Liver (tissue), 9 donors: ENCODE data around the gene SLC37A2. TPM values are rescaled to one million over a fixed set of nuclear protein-coding genes. Genes with fewer than 3 reads are reported as not detected.

Experiments used
- DNase-seq: peaks from one replicate; pipeline ENCODE4 v3.0.0-alpha.2; 2017; ENCODE audit warnings: low spot score
- H3K27ac ChIP-seq, 2 donors: one replicate each; pipeline ENCODE4 v1.7.0; 2013; ENCODE audit warnings: inconsistent platforms in 2 of 2, low read length in 2 of 2, control low read depth in 1 of 2, low read depth in 1 of 2, mild to moderate bottlenecking in 1 of 2
- H3K27me3 ChIP-seq, 4 donors: one replicate each; pipeline versions ENCODE4 v1.6.1 to v1.7.0; 2013; ENCODE audit warnings: low read length in 3 of 4, inconsistent platforms in 1 of 4, mild to moderate bottlenecking in 1 of 4, moderate library complexity in 1 of 4; ENCODE audit not compliant: control insufficient read depth in 4 of 4, insufficient read depth in 4 of 4
- H3K36me3 ChIP-seq, 4 donors: one replicate each; pipeline versions ENCODE4 v1.6.1 to v1.7.0; 2013; ENCODE audit warnings: low read length in 3 of 4, mild to moderate bottlenecking in 3 of 4, low read depth in 1 of 4, moderate library complexity in 1 of 4; ENCODE audit not compliant: control insufficient read depth in 4 of 4, insufficient read depth in 3 of 4
- H3K4me1 ChIP-seq, 4 donors: one replicate each; pipeline versions ENCODE4 v1.6.1 to v1.7.0; 2013; ENCODE audit warnings: low read length in 3 of 4, mild to moderate bottlenecking in 3 of 4, moderate library complexity in 1 of 4; ENCODE audit not compliant: control insufficient read depth in 4 of 4, insufficient read depth in 4 of 4
- H3K4me3 ChIP-seq, 3 donors: one replicate each; pipeline versions ENCODE4 v1.6.1 to v1.7.0; 2013; ENCODE audit warnings: low read length in 3 of 3, control low read depth in 1 of 3, low read depth in 1 of 3, mild to moderate bottlenecking in 1 of 3
- H3K9ac ChIP-seq, 2 donors: one replicate each; pipeline ENCODE4 v1.7.0; 2013; ENCODE audit warnings: low read length in 2 of 2, mild to moderate bottlenecking in 2 of 2, moderate library complexity in 2 of 2, control low read depth in 1 of 2, low read depth in 1 of 2
- H3K9me3 ChIP-seq, 4 donors: one replicate each; pipeline versions ENCODE4 v1.6.1 to v1.7.0; 2013; ENCODE audit warnings: low read length in 3 of 4; ENCODE audit not compliant: control insufficient read depth in 4 of 4
- EGR1 ChIP-seq, 2 donors: IDR thresholded peaks; 2 replicates each; pipeline ENCODE4 v1.6.1; 2016 to 2018; ENCODE audit warnings: antibody characterized with exemption in 2 of 2, low read depth in 2 of 2
- FOXA1 ChIP-seq: IDR thresholded peaks from 2 replicates; pipeline ENCODE4 v1.6.1; 2016; ENCODE audit warnings: antibody characterized with exemption
- FOXA2 ChIP-seq: IDR thresholded peaks from 2 replicates; pipeline ENCODE4 v1.6.1; 2016; ENCODE audit warnings: antibody characterized with exemption
- GABPA ChIP-seq, 2 donors: IDR thresholded peaks in 1 of 2; conservative IDR thresholded peaks in 1 of 2; 2 replicates each; pipeline ENCODE4 v1.6.1; 2016; ENCODE audit warnings: antibody characterized with exemption in 2 of 2, mild to moderate bottlenecking in 1 of 2, moderate library complexity in 1 of 2
- HNF4A ChIP-seq, 2 donors: conservative IDR thresholded peaks; 2 replicates each; pipeline ENCODE4 v1.6.1; 2016; ENCODE audit warnings: antibody characterized with exemption in 2 of 2, mild to moderate bottlenecking in 2 of 2
- HNF4G ChIP-seq: IDR thresholded peaks from 2 replicates; pipeline ENCODE4 v1.6.1; 2016; ENCODE audit warnings: antibody characterized with exemption
- JUND ChIP-seq, 2 donors: IDR thresholded peaks; 2 replicates each; pipeline ENCODE4 v1.6.1; 2016; ENCODE audit warnings: antibody characterized with exemption in 2 of 2
- NR2F2 ChIP-seq: IDR thresholded peaks from 2 replicates; pipeline ENCODE4 v1.6.1; 2016; ENCODE audit warnings: antibody characterized with exemption
- RAD21 ChIP-seq, 2 donors: IDR thresholded peaks; 2 replicates each; pipeline ENCODE4 v1.6.1; 2016; ENCODE audit warnings: antibody characterized with exemption in 2 of 2, mild to moderate bottlenecking in 2 of 2
- RXRA ChIP-seq, 2 donors: IDR thresholded peaks; 2 replicates each; pipeline ENCODE4 v1.6.1; 2017 to 2018; ENCODE audit warnings: antibody characterized with exemption in 2 of 2, mild to moderate bottlenecking in 1 of 2
- SP1 ChIP-seq: IDR thresholded peaks from 2 replicates; pipeline ENCODE4 v1.6.1; 2018; ENCODE audit warnings: antibody characterized with exemption, mild to moderate bottlenecking
- TAF1 ChIP-seq: conservative IDR thresholded peaks from 2 replicates; pipeline ENCODE4 v1.6.1; 2016; ENCODE audit warnings: antibody characterized with exemption, mild to moderate bottlenecking
- YY1 ChIP-seq: IDR thresholded peaks from 2 replicates; pipeline ENCODE4 v1.6.1; 2016; ENCODE audit warnings: antibody characterized with exemption, mild to moderate bottlenecking
- WGBS: extraction: QIAGEN DNeasy Blood & Tissue Kit; methylation state at CpG from one replicate; pipeline ENCODE4 v1.1.7; 2013; 5-methylcytosine and 5-hydroxymethylcytosine counted together
- polyA plus RNA-seq, 2 donors: library from polyadenylated mRNA; stranded (reverse) in 1 of 2; unstranded in 1 of 2; fragments of 200-250 nt in 1 of 2; fragments of >200 nt in 1 of 2; fragmentation: Nextera tagmentation in 1 of 2; extraction: Ambion mirVana in 1 of 2; gene quantifications; one replicate each; pipeline versions ENCODE4 v1.2.1 to v1.2.3, GENCODE V29; 2013 to 2015
- total RNA-seq, 2 donors: library from RNA; depleted of rRNA; stranded (reverse); fragments of >200 nt; gene quantifications; one replicate each; pipeline ENCODE4 v1.2.3, GENCODE V29; 2014
- TF ChIP-seq, protein P1 (sequence below): IDR thresholded peaks from 2 replicates; pipeline ENCODE4 v1.6.1; 2016; ENCODE audit warnings: antibody characterized with exemption
- TF ChIP-seq, protein P2 (sequence below): IDR thresholded peaks from 2 replicates; pipeline ENCODE4 v1.6.1; 2016; ENCODE audit warnings: antibody characterized with exemption
- TF ChIP-seq, protein P3 (sequence below): IDR thresholded peaks from 2 replicates; pipeline ENCODE4 v1.6.1; 2016; ENCODE audit warnings: antibody characterized with exemption
- TF ChIP-seq, protein P4 (sequence below): IDR thresholded peaks from 2 replicates; pipeline ENCODE4 v1.6.1; 2016; ENCODE audit warnings: antibody characterized with exemption, mild to moderate bottlenecking
- TF ChIP-seq, protein P5 (sequence below): fragments of 150-350 bp; IDR thresholded peaks from 2 replicates; pipeline ENCODE4 v1.5.1; 2017; ENCODE audit warnings: improper control_type of control experiment, low read depth, low read length; ENCODE audit not compliant: missing input control
- donor health status: healthy.
- donor health status: healthy.
- donor health status: healthy.
- donor health status: healthy.
- donor health status: healthy.

The SLC37A2 gene
- total and polyA plus RNA-seq, 4 donors, result 0.51 to 12.3 (median 5.6) TPM

DNA sequence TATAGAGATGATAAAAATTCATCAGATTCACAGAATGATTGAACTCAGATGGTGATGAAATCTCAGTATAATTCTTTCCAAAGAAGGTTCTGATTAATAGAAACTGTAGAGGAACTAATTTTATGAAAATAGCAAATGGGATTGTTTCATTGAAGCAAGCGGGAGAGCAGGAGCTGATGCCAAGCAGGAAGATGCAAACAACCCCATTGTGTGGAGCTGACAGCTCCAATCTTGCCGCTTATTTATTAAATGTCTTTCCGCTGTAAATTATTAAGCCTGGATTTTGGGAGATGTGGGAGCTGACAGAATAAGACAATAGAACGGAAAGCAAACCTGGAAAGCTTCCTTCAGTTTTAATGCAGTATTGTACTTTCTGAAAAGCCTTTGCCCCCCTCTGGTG, 54.3 kb downstream of the SLC37A2 start:
- H3K9ac ChIP-seq, result no peak overlapping the region
- H3K9me3 ChIP-seq, result no peaks in the 10 kb centered on the region
- TF ChIP-seq FOXA1 (no peak), JUND (IDR thresholded peaks at IDR 0.05) (no peak), TAF1 (no peak), GABPA (IDR thresholded peaks at IDR 0.05 in 1 of 2, conservative IDR thresholded peaks at IDR 0.05 in 1 of 2) (no peak), HNF4G (no peak), RXRA (IDR thresholded peaks at IDR 0.05) (no peak), HNF4A (conservative IDR thresholded peaks at IDR 0.05) (no peak), NR2F2 (no peak), YY1 (no peak), SP1 (no peak), FOXA2 (no peak), RAD21 (IDR thresholded peaks at IDR 0.05) (no peak), EGR1 (IDR thresholded peaks at IDR 0.05; ENCODE audit: low read depth in 2 of 2) (no peak)
- TF ChIP-seq, protein P1, sequence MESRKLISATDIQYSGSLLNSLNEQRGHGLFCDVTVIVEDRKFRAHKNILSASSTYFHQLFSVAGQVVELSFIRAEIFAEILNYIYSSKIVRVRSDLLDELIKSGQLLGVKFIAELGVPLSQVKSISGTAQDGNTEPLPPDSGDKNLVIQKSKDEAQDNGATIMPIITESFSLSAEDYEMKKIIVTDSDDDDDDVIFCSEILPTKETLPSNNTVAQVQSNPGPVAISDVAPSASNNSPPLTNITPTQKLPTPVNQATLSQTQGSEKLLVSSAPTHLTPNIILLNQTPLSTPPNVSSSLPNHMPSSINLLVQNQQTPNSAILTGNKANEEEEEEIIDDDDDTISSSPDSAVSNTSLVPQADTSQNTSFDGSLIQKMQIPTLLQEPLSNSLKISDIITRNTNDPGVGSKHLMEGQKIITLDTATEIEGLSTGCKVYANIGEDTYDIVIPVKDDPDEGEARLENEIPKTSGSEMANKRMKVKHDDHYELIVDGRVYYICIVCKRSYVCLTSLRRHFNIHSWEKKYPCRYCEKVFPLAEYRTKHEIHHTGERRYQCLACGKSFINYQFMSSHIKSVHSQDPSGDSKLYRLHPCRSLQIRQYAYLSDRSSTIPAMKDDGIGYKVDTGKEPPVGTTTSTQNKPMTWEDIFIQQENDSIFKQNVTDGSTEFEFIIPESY, result no peak
- TF ChIP-seq, protein P2, sequence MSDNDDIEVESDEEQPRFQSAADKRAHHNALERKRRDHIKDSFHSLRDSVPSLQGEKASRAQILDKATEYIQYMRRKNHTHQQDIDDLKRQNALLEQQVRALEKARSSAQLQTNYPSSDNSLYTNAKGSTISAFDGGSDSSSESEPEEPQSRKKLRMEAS, result no peak
- TF ChIP-seq, protein P3, sequence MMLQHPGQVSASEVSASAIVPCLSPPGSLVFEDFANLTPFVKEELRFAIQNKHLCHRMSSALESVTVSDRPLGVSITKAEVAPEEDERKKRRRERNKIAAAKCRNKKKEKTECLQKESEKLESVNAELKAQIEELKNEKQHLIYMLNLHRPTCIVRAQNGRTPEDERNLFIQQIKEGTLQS, result no peak
- TF ChIP-seq, protein P4, sequence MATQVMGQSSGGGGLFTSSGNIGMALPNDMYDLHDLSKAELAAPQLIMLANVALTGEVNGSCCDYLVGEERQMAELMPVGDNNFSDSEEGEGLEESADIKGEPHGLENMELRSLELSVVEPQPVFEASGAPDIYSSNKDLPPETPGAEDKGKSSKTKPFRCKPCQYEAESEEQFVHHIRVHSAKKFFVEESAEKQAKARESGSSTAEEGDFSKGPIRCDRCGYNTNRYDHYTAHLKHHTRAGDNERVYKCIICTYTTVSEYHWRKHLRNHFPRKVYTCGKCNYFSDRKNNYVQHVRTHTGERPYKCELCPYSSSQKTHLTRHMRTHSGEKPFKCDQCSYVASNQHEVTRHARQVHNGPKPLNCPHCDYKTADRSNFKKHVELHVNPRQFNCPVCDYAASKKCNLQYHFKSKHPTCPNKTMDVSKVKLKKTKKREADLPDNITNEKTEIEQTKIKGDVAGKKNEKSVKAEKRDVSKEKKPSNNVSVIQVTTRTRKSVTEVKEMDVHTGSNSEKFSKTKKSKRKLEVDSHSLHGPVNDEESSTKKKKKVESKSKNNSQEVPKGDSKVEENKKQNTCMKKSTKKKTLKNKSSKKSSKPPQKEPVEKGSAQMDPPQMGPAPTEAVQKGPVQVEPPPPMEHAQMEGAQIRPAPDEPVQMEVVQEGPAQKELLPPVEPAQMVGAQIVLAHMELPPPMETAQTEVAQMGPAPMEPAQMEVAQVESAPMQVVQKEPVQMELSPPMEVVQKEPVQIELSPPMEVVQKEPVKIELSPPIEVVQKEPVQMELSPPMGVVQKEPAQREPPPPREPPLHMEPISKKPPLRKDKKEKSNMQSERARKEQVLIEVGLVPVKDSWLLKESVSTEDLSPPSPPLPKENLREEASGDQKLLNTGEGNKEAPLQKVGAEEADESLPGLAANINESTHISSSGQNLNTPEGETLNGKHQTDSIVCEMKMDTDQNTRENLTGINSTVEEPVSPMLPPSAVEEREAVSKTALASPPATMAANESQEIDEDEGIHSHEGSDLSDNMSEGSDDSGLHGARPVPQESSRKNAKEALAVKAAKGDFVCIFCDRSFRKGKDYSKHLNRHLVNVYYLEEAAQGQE, result no peak
- TF ChIP-seq, protein P5, sequence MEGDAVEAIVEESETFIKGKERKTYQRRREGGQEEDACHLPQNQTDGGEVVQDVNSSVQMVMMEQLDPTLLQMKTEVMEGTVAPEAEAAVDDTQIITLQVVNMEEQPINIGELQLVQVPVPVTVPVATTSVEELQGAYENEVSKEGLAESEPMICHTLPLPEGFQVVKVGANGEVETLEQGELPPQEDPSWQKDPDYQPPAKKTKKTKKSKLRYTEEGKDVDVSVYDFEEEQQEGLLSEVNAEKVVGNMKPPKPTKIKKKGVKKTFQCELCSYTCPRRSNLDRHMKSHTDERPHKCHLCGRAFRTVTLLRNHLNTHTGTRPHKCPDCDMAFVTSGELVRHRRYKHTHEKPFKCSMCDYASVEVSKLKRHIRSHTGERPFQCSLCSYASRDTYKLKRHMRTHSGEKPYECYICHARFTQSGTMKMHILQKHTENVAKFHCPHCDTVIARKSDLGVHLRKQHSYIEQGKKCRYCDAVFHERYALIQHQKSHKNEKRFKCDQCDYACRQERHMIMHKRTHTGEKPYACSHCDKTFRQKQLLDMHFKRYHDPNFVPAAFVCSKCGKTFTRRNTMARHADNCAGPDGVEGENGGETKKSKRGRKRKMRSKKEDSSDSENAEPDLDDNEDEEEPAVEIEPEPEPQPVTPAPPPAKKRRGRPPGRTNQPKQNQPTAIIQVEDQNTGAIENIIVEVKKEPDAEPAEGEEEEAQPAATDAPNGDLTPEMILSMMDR, result no peak
- H3K27me3 ChIP-seq, result no peaks in the 10 kb centered on the region
- no peaks in the 10 kb centered on the region for H3K4me1 ChIP-seq
- DNase-seq, result no peak
- H3K27ac ChIP-seq, result no peak overlapping the region
- no peaks in the 10 kb centered on the region for H3K36me3 ChIP-seq
- no peak overlapping the region for H3K4me3 ChIP-seq
- WGBS, result 82% methylated on average over 4 of the region's 4 CpGs
